GM11168 (cell line): Measurements from ENCODE around the gene IL1RN.

Experiments
- in situ Hi-C: fragments of 300-500 bp; cut with MboI; formaldehyde crosslinking; loops from one replicate; pipeline ENCODE4 v1.12.0; 2022; ENCODE audit warnings: low sequenced_read_pairs; ENCODE audit not compliant: unreplicated experiment

Gene IL1RN

GRCh38 chr2:113169586-113169985 is 42.2 kb downstream of the IL1RN start:
- in situ Hi-C loops = no loop called here

- in situ Hi-C loops = no loop called here
These were observed 44.1 kb downstream of the IL1RN start for GRCh38 chr2:113171334-113172075.

- in situ Hi-C loops = no loop called here
These were observed 45.5 kb downstream of the IL1RN start for GRCh38 chr2:113172721-113173541.

DNA sequence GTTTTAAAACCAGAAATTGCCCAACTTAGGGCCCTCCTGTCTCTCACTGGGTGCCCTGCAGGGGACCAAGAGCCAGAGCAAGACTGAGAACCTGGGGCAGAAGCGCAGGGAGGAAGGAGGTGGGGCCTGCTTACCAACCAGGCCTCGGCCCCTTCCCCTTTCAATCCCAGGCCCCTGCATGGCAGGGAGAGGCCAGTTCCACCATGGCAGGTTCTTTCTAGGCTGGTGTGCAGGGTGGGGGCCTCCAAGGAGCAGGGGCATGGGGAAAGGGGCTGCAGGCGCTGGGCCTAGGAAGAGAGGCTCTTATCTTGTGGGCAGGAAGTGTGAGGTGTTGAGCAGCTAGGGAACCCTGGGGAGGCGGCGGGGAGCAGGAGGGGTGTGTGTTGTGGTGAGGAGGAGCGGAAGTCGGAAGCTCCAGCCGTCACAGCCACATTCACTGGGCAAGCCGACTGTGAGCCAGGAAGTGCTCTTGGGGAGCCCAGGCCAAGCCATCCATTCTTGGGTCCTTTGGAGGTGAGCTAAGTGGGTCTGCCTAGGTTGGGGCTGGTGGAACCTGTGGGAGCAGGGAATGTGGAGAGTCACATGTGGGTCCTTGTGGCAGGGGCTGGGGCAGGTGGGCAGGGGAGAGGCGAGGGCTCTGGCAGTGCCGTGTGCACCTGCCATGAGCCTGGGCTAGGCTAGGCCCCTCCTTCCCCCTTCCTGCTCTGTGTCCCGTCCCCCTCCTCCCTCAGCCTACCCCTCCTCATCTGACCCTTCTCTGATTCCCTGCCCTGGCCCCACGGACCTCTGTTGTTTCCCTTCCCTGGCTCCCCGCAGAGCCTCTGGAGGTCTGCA is 46.4 kb downstream of the IL1RN start, which contains the start of gene PSD4:
Gene PSD4, plus strand, starts transcription at position 430 of the 834 bp plus-strand sequence. CDS start 8,486 bp downstream, outside the sequence.
- in situ Hi-C loops = no loop called here

- in situ Hi-C loops = no loop called here
These were observed 47.0 kb downstream of the IL1RN start for GRCh38 chr2:113174376-113174750.

DNA sequence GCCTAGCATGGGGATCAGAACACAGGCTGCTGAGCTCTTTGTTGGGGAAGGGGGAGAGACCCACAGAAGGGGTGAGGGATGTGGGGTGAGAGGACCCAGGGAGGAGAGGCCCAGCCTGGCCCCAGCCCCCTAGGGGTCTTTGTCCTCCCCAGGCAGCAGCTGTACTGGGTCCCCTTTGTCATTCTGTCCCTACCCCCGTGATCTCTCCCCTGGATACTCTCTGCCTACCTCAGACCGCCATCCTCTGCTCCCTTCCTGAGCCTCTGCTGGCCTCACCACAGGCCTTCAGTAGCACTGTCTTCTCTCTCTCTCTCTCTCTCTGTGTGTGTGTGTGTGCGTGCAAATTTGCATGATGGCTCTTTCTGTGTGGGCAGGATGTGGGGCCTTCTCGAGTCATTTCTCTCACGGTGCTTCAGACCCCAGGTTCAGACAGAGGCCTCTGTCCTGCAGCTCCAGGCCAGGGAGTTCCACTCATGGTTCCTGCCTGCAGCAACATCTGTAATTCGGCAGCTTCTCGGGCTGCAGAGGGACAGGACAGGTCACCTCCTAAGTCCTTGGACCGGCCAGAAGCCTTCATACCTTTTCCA is 47.7 kb downstream of the IL1RN start:
- in situ Hi-C loops = no loop called here

DNA sequence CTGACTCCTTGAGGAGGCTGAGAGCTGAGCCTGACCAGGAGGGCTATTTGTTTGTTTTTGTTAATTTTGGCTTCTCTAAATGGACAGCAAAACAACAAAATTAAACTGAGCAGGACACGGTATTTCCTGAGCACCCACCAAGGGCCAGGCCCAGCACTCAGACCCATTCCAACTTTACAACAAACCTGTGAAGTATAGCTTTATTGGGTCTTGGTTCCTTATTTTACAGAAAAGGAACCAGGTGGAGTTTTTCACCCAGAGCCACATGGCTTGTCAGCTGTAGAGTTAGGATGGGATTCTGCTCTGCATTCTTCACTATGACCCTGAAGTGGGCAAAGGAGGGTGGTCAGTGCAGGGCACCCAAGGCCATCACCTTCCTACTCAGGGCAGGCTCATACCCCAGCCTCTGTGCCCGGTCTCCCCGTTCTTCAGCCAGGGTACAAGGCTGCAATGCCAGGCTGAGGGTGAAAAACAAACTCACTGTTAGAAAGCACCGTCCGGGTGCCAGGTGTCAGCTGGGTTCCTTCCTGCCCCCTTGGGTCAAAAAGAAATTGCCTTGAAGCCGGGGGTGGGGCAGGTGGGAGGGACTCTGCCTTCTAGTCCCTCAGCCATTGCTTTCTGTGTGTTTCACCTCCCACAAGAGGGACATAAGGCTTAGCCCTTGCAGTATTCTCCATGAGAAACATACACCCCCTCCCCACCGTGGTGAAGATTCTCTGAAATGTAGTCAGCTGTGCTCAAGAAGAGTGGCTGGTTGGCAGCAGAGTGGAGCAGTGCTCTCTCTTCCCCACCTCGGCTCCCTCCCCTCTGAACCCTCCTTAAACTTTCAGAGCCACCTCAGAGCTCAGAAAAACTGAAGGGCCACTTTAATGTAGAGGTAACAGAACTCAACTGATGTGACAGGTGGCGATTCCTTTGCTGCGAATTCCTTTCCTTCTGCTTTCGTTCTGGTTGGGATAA is 48.6 kb downstream of the IL1RN start:
- in situ Hi-C loops = no loop called here

DNA sequence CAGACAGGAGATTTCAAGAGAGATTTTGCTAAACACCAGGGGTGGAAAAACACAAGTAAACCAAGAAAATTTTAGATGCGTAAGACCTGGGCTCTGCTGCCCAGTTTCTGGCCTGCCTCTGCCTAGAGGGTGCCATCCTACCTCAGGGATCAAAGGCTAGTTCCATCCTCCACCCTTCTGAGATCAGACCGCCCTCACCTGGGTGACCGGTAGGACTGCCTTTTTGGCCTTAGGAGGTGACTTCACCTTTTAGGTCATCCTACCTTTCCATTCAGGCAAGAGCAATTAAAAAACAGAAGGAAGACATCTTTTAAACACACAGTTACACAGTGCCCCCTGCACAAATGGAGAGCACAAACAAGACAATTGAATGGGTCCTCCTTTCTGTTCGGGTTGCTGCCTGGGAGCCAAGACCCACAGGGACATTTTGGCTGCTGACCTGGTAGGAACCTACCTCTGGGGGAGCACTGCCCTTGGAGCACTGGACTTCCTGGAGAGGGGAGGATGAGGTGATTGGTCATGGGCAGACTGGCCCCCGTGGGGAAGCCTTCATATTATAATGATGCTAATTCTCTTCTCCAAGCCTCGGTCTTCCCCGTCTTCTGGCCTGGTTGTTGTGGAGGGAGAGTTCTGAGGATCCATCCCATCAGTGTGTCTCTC is 49.4 kb downstream of the IL1RN start:
- in situ Hi-C loops = no loop called here

DNA sequence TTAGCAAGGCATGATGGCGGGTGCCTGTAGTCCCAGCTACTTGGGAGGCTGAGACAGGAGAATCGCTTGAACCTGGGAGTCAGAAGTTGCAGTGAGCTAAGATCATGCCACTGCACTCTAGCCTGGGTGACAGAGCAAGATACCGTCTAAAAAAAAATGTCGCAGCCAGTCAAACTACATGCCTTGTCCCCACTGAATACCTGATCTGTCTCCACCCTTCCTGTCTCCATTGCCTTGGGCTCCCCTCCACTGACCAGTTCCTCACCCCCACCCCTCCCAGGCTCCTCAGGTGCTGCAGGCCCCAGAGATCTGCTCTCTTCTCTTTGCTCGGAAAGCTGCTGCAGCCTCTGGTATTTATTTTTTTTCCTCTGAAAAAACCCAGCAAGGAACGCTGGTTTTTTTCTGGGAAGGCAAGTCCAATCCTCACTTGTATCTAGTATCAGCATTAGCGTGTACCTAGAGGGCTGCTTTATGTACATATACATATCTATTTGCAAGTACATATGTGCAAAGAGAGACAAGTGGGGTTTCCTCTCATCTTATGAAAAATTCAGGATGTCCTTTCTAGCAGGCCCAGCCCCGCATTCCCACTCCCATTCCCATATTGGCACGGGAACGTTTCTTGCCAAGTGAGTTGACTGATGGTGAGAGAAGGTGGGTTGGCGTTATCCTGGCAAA is 50.8 kb downstream of the IL1RN start:
- in situ Hi-C loops = no loop called here

GRCh38 chr2:113178891-113179290 is 51.5 kb downstream of the IL1RN start:
- in situ Hi-C loops = no loop called here

DNA sequence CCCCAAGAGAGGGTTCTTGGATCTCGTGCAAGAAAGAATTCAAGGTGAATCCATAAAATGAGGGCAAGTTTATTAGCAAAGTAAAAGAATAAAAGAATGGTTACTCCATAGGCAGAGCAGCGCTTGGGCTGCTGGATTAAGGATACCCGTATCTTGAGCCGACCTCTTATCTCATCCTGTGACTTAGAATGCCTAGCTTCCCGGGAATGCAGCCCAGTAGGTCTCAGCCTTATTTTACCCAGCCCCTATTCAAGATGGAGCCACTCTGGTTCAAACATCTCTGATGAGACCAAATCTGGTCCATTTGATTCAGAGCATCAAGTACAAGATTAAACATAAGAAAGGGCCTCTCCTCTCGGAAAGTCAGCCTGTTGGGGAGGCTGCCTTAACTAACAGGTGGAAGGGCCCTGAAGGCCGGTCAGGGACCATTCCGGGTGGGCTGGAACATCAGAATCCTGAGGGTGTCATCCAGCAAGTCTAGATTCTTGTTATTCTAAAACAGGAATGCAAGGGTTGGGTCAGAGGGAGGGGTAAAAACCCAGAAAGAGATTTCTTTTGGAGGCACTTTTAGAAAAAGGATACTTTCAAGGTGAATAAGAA is 52.1 kb downstream of the IL1RN start:
- in situ Hi-C loops = no loop called here

- in situ Hi-C loops = no loop called here
These were observed 52.9 kb downstream of the IL1RN start for GRCh38 chr2:113180131-113180946.

GRCh38 chr2:113181258-113182051 is 54.1 kb downstream of the IL1RN start:
- in situ Hi-C loops = no loop called here

DNA sequence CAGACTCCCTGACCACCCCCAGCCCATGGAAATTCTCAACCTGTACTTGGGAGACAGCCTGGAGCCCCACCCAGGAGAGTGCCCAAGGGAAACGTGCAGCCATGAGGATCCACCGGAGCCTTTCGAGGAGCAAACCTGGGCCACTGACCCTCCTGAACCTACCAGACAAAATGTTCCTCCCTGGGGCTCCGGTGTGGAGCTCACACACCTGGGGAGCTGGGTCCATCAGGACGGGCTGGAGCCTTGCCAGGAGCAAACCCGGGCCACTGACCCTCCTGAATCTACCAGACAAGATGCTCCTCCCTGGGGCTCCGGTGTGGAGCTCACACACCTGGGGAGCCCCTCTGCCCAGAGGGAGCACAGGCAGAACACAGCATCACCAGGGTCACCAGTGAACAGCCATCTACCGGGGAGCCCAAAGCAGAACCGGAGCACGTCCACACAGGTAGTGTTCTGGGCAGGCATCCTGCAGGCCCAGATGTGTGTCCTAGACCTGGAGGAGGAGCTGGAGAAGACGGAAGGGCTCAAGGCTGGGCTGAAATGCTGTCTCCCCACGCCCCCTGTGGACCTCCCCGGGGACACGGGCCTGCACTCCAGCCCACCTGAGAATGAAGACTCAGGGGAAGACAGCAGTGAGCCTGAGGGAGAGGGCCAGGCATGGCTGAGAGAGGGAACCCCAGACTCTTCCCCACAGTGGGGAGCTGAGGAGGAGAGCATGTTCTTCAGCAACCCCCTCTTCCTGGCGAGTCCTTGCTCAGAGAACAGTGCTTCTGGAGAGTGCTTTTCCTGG is 55.3 kb downstream of the IL1RN start:
- in situ Hi-C loops = no loop called here

DNA sequence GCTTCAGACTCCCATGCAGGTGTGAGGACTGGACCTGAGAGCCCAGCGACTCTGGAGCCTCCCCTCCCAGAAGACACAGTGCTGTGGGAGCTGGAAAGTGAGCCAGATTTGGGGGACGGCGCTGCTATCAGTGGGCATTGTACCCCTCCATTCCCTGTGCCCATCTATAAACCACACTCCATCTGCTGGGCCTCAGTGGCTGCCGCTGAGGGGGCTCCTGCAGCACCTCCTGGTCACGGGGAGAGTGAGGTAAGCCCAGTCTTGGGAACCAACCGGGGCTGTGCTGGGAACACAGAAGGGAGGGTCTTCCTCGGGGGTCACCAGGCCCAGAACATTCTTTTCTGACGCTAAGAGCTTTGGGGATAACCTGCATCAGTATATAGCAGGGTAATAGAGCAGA is 55.9 kb downstream of the IL1RN start:
- in situ Hi-C loops = no loop called here
